HG03060 (cell line): ENCODE measurements around the gene POU3F1.

ENCODE experiments used
- ATAC-seq: cut with Tn5 transposase; IDR thresholded peaks from one replicate; pipeline ENCODE4 v1.9.1; 2021; ENCODE audit warnings: low read depth, moderate number of reproducible peaks; ENCODE audit not compliant: unreplicated experiment

The POU3F1 gene

DNA sequence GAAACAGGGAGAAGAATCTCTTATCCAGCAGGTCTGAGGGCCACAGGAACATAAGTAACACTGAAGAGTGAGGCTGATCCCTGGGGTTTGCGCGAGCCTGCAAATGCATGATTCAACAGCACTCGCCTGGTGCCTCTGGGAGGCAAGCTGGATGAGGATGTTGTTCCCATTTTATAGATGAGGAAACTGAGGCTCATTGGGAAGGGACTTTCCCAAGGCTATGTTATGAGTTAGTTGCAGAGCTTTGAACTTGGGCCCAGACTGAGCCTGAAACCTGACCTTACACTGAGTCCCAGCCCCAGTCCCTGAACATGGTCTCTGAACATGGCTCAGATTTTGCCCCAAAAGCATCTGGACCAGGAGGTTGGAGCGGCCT, 27.7 kb upstream of the POU3F1 start:
- no peak for ATAC-seq

DNA sequence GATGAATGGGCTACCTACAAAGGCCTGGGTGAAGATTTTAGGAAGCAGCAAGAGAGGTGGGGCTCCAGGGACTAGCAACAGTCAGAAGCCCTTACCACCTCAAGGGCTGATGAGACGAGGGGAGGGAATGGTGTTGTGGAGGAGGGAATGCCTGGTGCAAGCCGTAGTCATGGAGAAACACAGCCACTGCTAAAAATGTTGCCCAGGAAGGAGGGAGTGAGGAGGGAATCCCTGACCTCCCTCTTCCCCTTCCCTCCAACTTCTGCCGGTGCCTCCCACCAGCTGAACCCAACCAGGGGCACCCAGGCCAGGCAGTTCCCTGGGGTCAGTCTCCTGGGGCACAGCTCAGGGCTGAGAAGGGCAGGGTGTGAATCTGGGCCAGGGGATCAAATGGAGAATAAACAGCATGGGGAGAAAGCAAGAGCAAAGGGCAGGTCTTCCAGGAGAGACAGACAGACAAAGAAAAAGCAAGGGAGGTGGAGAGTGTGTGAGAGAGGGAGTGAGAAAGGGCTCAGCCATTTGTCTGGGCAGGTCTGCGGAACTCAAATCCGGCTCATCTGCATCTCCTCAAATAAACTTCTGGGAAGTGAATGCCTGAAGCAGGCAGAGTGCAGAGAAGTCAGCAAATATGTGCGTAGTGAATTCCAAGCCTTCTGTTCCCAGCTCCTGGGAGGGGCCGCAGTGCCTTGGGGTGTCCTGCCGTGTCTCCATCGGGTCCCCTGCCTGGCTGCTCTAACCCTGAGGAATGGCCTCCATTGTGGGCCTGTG, 27.1 kb upstream of the POU3F1 start:
- no peak for ATAC-seq

DNA sequence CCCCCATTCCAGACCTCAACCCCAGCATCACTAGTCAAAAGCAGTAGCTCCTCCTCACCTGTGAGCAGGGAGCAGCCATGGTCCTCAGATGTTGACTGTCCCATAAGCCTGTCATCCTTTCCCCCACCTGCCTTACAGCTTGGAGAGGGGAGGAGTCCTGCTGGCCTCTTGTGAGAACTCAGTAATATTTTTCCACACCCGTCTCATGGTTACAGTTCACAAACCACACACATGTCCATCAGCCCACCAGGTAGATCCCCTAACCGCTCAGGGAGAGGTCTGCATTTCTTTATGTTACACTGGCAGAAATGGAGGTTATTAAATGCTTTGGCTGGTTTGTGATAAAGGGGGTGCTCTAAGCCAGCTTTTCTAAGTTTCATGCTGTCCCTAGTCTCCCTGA, 26.3 kb upstream of the POU3F1 start:
- ATAC-seq: no peak

DNA sequence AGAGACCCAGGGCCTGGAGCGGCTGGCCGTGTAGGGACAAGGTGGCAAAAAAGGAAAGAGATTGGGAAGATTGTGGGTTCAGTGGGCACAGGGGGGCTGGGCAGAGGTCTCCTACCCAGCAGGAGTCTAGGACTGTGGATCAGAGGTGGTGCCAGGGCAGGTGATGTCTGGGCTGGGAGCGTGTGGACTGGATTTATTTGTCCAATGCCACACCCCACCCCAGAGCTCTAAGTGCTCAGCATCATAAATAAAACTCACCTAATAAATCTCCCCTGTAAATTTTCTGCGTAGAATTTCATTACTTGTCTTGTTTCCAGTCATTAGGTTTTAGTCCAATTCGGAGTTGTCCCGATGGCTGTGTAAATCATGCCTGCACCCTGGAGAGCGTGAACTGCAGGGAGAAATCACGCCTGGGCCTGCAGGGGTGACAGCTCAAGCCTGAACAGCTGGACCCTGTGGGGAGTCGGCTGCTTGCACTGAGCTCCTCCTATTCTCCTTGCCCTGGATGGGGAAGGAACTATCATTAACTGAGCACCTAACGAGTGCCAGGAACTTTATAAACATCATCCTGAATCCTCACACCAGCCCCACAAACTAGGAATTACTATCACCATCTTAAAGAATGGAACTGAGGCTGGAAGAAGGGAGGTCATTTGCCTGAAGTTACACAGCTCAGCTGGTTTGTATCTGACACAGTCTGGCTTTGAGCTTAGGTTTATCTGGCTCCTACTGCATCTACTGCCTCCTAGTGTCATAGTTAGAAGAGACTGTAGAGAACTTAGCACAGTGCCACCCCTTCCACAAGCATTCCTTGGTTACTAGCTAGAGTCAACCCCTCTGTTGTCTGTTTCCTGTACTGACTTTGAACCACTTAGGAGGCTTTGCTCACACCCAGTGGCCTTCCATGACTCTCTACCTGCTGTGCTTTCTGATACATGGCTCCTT, 25.0 kb upstream of the POU3F1 start:
- ATAC-seq: no peak

DNA sequence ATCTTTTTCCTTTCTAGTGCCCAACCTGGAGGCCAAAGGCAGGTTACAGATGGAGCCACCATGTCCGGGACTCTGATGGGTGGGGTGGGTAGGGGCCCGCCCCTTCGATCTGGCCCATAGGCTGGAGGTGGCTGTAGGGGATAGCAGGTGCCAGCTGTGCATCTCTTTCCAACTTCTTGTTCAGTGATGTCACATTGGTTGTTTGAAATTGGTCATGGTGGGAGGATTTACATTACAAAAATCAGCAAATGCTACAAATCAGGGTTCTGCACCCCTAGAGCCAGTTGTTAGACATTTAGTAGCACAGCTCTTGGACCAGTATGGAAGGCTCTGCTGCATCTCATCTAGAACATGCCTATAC, 22.4 kb upstream of the POU3F1 start:
- no peak for ATAC-seq

DNA sequence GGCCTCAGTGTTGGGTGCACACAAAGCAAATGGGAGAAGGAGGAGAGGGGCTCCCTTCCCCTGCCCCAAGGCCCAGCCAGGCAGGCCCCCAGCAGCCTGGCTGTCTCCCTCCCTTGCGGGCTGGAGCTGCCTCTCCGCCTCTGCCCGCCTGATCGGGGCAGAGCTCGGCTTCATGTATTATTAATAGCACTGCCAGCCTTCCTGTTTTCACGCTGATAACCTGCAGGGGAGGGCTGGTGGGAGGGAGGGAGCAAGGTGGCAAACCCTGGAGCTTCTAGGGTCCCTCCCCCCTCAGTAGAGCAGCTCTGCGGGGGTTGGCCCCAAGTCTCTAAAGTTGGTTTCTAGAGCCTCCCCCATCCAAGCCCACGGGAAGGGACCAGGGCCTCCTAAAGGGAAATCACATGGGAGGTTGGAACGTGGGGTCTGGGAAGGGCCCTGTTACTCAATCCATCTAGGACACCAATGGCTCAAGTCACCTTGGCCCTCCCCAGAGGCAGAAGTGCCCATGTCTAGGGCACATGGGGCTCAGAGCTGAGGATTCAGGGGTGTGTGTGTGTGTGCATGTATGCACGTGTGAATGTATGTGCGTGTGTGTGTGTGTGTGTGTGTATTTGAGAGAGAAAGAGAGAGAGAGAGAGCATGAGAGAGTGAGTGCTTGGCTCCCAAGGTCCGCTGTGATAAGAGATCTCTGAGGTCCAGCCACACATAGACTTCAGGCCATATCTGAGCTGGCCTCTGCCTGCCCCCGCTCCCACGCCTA, 21.8 kb upstream of the POU3F1 start:
- no peak for ATAC-seq

DNA sequence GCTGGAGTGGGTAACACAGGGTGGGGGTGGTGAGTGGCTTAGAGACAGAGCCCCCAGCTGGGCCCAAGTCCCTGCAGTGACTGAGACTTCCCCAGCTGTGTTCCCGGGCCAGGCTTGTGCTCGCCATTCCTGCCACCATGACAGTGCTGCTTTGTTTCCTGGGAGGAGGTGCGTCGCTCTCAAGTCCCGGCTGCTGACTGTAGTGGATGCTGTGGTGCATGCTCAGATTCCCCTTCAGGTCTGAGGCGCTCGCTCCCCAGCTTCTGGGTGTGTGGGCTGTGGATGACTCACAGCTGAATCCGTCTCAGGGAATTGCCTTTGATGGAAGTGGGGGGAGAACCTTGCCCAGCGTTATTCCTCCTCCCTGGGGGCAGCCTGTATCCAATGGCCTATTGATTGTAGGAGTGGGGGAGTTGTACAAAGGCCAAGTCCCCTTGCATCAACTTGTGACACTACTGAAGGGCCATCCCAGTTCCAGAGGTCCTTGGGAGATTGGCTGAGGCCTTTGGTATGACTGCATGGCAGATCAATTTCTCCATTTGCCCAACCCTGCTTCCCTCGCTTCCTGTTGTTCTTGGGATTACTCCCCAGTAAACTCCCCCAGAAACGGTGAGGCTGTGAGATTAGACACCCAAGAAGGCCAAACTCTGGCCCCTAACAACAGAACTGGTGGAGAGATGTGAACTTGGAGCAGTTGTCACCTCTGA, 17.8 kb upstream of the POU3F1 start:
- no peak for ATAC-seq

DNA sequence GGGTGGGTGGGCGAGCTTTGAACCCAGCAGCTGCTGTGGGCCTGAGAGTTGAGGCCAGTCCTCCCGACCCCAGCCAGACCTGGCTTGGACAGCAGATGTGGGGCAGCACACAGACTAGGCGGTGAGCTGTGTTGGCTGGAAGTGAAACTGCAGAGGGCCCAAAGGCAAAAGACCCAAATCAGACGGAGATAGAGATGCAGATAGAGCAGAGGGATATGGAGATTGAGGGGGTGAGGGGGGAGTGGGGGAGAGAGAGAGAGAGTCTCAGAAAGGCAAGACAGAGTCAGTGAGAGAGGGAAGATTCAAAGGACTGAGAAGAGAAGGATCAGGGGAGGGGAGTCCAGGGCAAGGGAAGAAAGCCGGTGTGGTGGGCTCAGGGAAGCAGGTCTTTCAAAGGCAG, 17.0 kb upstream of the POU3F1 start:
- ATAC-seq: no peak

DNA sequence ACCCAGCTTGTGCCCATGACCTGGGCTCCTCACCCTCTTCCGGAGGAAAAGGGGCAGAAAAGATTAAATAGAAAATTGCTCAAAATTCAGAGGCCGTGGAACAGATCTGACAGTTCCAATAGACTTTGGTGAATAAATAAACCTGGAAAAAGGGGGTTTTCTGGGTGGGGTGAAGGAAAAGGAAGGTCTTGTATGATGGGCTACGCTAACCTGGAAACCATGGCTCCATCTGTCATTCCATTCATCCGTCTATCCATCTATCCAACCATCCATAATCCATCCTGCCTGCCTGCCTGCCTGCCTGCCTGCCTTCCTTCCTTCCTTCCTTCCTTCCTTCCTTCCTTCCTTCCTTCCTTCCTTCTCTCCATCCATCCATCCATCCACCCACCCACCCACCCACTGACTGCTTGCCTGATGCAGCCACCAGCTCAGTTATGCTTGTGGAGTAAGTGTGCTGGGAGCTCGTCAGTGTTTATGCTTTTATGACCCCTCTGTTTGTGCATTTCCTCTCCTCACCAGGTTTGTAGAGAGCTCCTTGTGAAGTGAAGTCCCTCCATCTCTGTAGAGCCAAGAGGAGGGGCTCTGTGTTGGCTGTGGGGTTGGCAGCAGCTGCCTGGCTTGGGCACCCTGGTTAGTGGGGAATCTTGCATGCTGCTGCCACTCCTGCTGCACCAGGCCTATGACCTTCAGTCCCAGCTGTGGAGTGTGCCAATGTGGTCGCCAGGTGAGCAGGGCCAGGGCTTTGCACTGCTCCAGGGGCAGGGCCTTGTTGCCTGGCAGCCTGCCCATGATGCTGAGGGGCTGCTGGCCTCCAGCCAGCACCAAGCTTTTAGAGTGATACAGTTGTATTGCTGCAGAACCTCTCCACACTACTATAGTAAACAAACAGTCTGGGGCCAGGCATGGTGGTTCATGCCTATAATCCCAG, 16.0 kb upstream of the POU3F1 start:
- no peak for ATAC-seq

DNA sequence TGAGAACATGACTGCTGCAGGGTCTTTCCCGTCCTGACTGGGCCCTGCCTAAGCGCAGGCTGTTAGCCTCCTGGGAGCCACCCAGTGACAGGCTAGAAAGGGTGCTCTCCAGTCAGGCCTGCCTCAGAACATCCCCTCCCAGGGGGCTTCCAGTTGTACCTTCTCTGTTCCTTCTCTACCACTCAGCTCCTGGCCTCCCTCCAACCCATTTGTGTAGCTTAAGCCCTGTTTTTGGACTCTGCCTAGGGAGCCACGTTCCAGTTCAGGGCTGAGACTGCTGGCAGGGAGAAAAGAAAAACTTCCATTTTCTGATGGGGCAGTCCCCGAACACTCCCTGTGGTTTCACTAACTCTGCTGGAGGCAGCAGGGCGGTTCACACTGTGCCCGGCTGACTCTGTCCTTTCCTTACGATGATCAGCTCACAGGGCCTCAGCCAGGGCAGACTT, 15.3 kb upstream of the POU3F1 start:
- ATAC-seq: no peak

DNA sequence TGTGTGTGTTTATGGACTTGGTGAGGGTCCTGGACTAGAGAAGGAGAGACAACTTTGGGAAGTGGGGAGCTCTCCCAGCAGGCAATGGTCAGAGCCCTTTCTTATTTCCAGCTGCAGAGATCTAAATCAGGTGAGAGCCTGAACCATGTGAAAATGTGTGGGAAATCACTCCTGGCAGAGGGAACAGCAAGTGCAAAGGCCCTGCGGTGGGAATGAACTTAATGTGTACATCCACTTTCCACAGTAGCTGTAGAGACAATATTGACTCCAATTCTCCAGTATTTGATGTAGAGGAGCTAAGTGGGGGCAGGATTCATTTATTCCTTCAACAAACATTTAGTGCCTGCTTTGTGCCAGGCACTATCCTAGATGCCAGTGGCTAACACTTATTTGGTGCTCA, 14.7 kb upstream of the POU3F1 start:
- no peak for ATAC-seq

DNA sequence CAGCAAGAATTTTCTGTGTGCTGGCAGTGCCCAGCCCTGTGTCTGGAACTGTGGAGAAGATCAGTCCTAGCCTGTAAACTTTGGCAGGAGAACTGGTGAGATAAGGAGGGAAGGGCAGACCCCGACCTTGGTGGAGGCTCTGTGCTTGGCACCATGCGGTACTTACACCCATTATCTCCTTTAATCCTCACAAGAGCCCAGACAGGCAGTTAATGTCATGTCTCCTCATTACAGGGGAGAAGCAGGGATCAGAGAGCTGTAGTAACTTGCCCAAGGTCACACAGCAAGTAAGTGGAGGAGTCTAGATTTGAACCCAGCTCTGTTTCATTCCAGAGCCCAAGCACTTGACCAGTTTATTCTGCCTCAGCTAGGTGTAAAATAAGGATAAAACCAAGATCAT, 13.9 kb upstream of the POU3F1 start:
- no peak for ATAC-seq

DNA sequence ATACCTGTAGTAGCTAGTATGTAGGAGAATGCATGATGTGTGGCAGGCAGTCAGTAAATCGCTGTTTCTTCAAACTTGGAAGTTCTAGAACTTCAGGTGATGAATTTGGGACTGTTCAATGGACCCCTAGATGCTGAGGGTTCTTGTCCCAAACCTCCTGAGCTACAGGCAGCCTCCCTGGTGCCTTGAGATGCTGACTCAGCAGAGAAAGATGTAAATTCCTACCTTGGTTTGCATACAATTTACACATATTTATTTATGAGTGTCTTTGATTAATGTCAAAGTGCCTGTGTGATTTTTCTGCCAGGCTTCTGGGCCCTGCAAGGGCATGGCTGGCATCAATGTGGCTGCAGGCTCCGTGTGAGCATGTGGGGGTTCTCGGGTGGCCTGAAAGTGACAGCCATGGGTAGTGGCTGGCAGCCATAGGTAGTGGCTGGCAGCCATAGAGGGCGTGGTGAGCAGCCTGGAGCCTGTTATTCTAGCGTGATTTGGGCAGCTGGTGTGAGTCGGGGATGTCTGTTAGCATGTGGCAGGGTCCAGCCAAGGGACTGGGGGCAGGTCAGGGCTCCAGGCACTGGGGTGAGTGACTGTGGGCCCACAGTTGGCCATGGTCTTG, 13.2 kb upstream of the POU3F1 start:
- no peak for ATAC-seq

DNA sequence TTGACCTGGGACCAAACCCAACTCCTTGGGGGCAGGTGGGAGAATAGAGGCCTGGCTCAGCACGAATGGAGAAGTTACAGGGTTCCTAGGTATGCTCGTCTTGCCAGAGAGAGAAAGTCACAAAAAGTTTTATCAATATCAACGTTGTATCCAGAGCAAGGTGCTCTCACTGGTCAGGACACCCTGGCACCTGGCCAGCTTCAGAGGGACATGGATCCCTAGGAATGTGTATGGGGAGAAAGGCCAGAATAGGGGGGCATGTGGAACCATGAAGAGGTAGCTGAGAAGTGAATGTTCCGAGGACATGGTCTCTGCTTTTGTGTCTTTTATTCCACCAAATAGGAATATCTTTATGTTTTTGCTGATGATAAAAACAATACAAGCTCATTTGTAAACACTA, 9.4 kb upstream of the POU3F1 start:
- ATAC-seq: no peak

DNA sequence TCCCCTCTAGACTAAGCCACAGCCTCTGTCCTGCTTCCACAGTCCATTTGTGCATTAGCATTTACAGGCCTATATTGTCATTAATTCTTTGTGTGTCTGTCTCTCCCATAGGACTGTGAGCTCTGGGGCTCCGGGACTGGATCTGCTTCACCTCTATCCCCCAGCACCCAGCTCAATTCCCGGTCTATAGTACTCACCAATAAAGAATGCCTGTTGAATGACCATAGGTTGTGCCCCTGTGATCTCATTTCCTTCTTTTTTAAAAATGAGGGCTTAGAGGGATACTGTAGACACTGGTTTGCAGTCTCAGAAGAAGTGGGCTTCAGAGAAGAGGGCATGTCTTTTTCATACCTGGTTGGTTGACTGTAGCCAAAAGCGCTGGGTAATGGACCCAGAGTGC, 8.8 kb upstream of the POU3F1 start:
- no peak for ATAC-seq

DNA sequence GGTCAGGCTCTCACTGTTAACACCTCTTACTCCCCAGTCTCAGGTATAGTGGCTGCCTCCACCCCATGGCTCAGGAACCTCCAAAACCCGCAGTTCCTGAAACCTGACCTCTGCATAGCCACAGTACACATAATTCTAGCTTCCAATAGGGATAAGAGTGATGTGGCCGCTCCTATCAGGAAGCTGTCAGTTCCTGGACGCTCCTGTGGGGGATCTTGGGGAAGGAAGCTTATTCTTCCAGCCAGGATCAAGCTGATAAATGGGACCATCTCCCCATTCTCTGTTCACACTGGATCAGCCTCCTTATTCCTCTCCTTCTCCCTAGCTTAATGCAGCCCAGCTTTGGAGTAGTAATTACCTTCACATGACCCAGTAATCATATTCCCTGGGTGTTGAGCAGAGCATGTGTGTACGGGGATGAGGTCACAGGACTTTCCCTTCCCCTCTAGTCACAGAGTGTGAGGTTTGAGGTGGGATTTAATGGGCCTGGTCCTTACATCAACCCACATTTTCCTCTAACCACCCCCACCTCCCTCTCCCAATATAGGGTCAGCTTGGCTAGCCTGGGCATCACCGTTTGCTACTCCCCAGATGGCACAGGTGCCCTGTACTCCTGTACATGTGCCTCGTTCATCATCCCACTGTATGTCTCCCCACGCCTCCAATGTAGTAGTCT, 7.0 kb upstream of the POU3F1 start:
- ATAC-seq: no peak

DNA sequence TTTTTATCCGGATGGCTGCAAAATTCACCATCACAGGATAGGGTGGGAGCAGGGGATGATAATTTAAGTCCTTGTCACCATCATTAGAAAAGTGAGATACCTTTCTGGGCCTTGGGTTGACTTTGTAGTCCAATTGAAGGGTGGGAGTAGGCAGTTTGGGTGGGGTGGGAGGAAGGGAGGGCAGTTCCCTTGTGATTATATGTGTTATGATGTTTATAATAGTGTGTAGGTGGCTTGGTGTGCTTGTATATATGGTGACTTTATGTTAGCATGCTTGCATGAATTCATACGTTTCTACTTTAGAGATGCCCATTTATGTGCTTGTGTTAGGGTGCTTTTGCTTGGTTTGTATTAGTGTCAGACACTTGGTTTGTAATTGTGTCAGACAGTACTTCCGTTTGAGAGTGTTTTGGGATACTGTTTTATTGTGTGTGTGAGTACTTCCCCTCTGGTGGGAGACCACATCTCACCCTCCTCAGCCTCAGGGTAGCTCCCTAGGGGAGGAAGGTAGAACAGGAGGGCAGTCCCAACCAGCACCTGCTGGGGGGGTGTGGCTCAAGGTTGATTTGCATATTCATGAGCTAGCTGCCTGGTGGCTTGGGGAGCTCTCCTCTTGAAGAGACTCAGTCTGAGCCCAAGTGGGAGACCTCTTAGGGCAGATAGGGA, 6.3 kb upstream of the POU3F1 start:
- ATAC-seq: peak; percentile 51

DNA sequence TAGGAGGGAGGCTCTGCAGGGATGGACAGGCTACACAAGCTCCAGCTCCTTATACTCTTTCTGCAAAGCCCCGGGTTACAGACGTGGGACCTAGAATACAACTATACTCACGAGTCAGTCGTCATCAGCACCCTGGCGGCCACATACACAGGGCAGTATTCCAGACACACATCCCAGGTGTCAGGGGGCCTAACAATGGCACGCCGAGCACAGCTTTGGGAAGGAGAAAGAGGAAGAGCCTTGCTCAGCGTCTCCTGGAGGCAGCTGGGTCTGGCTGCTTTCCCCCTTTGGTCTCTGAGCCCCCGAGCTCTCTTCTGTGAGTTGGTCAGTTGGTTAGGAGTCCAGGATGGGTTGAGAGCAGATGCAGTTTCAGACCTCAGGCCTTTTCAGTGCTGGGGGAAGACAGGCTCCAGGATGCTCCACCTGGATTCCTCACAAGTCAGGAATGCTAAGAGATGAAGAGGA, 4.5 kb upstream of the POU3F1 start:
- no peak for ATAC-seq
